HG03175 (cell line): Measurements from ENCODE around the gene UGT1A7.

Experiments
- ATAC-seq: cut with Tn5 transposase; IDR thresholded peaks from one replicate; pipeline ENCODE4 v1.9.1; 2021; ENCODE audit warnings: mild to moderate bottlenecking, moderate library complexity; ENCODE audit not compliant: unreplicated experiment

UGT1A7 gene

DNA sequence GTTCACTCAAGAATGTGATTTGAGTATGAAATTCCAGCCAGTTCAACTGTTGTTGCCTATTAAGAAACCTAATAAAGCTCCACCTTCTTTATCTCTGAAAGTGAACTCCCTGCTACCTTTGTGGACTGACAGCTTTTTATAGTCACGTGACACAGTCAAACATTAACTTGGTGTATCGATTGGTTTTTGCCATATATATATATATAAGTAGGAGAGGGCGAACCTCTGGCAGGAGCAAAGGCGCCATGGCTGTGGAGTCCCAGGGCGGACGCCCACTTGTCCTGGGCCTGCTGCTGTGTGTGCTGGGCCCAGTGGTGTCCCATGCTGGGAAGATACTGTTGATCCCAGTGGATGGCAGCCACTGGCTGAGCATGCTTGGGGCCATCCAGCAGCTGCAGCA is 78.3 kb downstream of the UGT1A7 start, which contains the start of gene UGT1A1:
UGT1A1 (plus strand) TSS at position 228 of the 400 bp plus-strand sequence; CDS start at position 246, 18 bp downstream.
- no peak for ATAC-seq

DNA sequence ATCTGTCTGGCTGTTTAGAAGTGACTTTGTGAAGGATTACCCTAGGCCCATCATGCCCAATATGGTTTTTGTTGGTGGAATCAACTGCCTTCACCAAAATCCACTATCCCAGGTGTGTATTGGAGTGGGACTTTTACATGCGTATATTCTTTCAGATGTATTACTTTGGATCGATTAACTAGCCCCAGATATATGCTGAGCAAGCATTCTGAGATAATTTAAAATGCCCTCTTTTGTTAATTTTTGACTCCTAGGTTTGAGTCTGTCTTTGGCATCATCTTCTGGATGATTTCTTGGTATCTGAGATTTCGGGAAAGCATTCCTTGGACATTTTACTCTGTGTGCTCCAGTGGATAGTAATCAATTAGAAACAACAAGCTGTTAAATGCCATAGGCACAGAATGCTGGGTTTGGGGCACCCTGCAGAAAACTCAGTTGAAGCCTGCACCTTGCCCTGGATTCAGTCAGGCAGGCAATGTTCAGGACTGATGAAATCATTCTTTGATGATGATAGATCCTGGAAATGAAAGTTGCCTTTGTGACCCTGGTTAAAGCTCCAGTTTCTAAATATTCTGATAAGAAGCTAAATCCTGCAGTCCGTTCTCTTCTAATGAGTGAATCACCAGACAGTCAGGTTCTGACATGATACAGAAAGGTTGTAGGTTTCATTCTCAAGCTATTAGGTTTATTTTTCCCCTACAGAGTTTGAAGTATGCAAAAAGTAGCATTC is 79.5 kb downstream of the UGT1A7 start:
- ATAC-seq: no peak

DNA sequence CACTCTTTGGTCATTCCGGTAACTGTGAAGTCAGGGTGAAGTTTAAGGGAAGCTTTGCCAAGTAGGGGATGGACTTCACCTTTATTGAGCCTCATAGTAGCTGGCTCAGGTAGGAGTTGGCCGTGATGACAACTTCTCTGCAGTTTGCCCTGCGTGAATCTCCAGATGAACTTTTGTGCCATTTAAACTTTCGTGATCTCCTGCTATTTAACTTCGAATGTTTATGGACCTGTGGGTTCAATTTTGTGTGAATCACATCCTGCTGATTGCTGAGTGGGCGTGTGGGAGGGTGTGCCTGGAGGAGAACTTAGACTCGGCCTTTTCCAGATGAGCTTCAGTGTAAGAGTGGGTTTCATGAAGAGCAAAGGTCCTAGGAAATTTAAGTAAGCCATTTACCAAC is 82.6 kb downstream of the UGT1A7 start:
- no peak for ATAC-seq

DNA sequence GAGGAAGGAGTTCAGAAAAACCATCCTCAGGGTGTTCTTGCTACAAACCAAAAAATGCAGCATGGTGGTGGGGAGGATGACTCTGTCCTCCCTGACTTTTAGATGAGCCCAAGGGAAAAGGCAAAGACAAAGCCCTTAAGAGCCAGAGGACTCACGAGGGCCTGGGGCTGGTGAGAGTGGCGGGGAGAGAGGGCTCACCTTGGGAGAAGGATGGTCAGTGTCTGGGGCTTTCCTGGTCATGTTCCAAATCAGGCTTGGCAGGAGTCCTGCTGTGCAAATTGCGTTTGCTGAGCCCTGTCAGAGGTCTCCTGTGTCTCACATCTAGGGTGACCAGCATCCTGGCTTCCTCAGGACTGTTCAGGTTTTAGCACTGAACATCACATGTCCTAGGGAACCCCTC is 83.1 kb downstream of the UGT1A7 start:
- ATAC-seq: no peak

DNA sequence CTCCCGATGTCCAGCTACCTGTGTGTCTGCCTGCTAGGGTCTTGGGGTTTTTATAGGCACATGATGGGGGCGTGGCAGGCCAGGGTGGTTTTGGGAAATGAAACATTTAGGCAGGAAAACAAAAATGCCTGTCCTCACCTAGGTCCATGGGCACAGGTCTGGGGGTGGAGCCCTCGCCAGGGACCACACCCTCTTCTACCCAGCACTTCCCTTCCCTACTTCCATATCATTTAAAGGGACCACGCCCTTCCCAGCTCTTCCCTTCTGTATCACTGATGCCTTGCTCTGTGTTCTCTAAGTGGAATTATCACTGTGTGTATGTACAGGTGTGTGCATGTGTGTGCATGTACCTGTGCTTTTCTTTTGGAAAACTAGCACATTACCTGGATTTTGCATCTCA is 84.7 kb downstream of the UGT1A7 start:
- ATAC-seq: no peak

DNA sequence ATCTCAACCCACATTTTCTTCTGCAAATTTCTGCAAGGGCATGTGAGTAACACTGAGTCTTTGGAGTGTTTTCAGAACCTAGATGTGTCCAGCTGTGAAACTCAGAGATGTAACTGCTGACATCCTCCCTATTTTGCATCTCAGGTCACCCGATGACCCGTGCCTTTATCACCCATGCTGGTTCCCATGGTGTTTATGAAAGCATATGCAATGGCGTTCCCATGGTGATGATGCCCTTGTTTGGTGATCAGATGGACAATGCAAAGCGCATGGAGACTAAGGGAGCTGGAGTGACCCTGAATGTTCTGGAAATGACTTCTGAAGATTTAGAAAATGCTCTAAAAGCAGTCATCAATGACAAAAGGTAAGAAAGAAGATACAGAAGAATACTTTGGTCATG is 86.4 kb downstream of the UGT1A7 start:
- no peak for ATAC-seq

DNA sequence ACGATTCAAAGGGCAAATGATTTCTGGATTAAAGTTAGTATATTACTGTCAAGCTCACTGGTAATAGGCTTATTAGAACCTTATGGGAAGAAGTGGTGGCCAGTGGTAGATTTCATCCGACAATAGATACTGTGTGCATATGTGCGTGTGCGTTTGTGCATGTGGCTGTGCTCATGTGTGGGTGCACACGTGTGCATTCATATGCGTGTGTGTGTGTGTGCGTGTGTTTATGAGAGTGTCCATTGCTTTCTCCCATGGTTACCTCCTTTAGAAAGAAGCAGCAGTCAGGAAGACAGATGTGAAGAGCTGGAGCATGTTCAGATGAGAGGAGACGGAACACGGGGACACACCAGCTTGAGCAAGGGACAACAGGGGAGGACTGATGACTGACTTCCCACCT is 87.6 kb downstream of the UGT1A7 start:
- no peak for ATAC-seq

DNA sequence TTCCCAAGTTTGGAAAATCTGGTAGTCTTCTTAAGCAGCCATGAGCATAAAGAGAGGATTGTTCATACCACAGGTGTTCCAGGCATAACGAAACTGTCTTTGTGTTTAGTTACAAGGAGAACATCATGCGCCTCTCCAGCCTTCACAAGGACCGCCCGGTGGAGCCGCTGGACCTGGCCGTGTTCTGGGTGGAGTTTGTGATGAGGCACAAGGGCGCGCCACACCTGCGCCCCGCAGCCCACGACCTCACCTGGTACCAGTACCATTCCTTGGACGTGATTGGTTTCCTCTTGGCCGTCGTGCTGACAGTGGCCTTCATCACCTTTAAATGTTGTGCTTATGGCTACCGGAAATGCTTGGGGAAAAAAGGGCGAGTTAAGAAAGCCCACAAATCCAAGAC is 90.5 kb downstream of the UGT1A7 start:
- ATAC-seq: no peak

DNA sequence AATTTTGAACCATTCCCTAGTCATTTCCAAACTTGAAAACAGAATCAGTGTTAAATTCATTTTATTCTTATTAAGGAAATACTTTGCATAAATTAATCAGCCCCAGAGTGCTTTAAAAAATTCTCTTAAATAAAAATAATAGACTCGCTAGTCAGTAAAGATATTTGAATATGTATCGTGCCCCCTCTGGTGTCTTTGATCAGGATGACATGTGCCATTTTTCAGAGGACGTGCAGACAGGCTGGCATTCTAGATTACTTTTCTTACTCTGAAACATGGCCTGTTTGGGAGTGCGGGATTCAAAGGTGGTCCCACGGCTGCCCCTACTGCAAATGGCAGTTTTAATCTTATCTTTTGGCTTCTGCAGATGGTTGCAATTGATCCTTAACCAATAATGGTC is 90.9 kb downstream of the UGT1A7 start:
- no peak for ATAC-seq

DNA sequence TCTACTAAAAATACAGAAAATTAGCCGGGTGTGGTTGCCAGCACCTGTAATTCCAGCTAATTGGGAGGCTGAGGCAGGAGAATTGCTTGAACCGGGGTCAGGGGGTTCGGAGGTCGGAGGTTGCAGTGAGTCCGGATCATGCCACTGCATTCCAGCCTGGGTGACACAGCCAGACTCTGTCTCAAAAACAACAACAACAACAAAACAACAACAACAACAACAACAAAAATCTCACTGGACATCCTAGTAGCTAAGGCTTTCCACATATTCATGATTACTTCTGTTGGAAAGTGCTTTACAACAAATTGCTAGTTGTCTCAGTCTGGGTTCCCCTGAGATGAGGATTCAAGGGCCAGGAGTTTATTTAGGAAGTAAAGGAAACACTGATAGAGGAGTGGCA is 92.2 kb downstream of the UGT1A7 start:
- no peak for ATAC-seq

DNA sequence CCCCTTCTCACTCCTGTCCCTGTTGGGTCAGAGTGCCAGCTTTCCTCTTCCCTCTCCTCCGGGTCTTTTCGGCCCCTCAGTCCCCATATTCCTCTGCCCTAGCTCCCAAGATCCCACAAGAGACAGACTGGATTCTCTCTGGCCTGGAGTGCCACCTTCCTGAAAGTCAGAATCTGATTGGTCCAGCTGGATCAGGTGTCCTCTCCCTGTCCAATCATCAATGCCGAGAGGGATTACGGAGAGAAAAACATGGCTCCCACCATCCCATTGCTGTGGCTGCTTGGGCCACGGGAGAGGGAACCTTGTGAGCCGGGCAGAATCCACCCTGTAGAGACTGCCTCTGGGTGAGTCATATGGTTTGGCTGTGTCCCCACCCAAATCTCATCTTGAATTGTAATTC is 93.7 kb downstream of the UGT1A7 start:
- no peak for ATAC-seq

DNA sequence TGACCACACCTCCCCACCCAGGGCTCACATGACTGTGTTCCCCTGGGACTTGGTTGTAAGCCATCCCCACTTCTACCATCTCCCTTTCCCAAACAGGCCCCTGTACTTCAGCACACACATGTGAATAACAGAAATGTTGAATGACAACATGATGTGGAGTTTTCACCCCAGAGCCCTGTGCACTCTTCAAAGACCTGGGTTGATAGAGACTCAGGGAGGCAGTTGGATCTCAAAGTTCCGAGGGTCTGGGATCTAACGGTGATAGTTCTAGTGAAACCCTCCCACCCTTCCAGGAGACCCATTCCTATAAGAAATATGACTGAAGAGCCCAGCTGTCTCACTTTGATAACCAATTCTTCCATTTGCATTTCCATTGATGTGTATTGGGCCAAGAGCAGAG is 96.3 kb downstream of the UGT1A7 start, which contains the start of gene MROH2A:
MROH2A (plus strand) TSS at position 301 of the 400 bp plus-strand sequence. CDS start 1,029 bp downstream, outside the sequence.
- no peak for ATAC-seq

DNA sequence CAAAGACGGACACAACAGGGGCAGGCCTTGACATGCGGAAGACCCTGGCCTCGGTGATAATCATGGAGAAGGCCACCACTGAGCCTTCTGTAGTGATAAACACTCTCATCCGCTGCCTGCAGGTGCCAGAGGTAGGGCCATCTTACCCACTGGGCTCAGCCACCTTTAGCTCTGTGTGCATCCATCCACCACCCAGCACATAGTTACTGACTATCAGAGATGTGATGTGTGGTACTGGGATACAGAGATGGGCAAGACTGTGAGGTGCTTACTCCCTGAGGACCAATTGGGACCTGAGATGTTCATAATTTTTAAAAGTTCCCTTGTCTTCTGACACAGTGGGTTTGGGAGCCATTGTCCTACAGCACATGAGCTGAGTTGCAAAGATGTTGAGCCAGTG is 98.0 kb downstream of the UGT1A7 start:
- no peak for ATAC-seq

DNA sequence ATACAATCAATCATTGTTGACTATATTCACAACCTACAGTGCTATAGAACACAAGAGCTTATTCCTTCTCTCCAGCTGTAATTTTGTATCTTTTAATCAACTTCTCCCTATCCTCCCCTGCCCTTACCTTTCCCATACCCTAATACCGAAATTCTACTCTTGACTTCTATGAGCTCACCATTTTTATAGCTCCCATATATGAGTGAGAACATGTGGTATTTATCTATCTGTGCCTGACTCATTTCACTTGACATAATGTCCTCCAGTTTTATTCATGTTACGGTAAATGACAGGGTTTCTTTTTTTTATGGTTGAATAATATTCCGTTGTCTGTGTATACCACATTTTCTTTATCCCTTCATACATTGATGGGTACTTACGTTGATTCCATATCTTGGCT is 99.1 kb downstream of the UGT1A7 start:
- ATAC-seq: no peak

DNA sequence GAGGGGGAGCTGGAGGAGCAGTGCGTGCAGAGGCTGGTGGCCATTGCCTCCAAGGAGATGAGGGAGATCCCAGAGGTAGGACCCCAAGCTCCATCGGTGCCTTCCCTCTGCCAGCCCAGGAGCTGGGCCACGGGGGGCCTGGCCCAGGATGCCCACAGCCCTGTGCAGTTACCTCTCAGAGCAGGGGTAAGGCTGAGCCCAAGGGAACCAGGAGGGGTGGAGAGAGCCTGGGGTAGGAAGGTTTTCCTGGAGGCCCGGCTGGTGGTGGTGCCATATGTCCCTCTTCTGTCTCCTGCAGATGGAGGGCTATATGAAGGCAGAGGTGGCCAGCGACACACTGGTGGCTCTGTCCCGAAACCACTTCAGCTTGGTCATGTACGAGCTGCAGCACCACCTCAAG is 107.9 kb downstream of the UGT1A7 start:
- no peak for ATAC-seq

DNA sequence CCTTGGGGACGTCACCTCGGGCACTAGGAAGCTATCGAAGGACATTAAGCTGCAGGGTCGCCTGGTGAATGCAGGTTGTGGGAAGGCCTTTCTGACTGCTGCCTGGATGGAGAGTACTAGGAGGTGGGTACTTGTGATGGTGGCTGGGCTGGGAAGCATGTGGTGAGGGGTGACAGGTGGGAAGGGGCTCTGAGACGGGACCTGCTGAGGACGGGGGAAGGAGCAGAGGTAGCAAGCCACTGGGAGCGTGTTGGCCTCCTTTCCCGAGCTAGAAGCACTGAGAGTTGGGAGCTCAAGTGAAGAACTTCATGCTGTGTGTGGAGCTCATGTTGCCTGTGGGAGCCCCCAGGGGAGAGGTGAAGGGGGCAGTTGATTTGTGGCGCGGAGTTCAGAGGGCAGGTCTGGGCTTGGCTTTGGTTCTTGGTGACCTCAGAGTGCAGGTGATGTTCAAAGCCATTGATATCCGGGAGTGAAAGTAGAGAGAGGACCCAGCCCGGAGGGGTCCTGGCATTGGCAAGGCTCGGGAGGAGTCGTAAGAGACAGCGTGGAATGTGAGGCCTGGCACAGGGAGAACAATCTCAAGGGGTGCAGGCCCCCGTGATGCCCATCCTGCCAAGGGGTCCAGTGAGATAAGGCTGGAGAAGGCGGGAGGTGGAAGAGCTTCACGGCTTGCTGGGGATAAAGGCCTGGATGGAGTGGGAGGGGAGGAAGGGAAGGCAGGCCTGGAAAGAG is 109.6 kb downstream of the UGT1A7 start:
- no peak for ATAC-seq

DNA sequence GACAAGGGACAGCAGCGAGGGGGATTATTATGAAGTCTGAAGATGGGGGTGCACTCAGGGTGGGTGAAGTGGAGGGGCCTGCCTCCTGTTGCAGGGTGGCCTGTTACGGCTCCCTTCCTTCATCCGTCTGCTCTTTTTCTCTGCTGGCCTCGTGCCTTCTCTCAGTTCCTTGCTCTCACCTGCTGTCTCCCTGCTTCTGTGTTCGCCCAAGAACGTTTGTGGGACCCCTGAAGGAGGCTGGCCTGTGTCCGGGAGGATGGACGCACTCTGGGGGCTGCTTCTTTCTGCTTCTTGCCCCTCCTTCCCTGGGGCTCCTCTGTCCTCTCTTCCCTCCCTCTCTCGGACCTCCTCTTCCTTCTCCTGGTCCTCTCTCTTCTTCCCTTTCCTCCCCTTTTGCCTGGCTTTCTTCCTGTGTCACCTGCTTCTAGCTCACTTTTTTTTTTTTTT is 110.2 kb downstream of the UGT1A7 start:
- no peak for ATAC-seq

DNA sequence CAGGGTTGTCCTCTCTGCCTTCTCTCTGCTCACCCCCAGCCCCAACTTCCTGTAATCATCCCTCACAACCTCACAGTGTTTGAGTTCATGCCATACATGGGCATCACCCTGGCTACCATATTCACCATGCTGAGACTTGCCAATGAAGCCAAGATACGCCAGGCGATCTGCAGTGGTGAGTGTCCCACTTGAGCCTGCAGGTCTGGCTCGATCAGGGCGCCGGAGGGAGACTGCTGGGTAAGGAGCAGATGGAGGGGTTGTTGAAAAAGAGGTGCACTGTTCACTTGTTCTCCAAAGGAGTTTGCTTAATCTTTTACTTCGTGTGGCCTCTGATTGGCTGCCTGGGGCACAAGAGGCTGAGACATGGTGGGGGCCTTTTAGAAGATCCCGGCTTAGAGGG is 111.0 kb downstream of the UGT1A7 start:
- no peak for ATAC-seq

DNA sequence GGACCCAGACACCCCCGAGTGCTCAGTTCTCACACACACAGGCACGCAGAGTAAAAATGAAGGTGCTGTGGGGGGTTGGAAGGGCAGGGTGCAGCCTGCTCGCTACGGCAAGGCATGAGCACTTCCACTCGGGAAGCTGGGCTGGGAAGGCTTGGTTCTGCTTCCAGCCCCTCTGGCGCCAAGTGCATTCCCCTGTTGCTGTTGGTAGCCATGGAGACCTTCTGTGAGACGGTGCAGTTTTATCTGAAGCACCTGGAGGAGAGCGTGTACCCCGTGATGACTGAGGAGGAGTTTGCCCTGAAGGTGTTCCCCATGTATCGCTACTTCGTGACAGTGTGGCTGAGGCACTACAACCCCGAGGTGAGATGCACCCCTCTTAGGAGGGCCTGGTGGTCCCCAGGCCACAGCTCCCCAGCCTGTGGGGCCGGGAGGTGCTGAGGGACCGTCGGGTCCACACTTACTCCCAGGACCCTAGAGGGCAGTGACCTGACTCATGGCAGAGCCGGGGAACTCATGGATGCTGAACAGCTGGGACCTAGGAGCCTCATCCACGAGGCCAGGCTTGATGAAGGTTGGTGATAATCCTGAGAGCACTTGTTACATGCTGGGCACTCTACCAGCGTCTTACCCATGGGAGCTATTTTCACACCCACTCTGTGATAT is 111.9 kb downstream of the UGT1A7 start:
- no peak for ATAC-seq

DNA sequence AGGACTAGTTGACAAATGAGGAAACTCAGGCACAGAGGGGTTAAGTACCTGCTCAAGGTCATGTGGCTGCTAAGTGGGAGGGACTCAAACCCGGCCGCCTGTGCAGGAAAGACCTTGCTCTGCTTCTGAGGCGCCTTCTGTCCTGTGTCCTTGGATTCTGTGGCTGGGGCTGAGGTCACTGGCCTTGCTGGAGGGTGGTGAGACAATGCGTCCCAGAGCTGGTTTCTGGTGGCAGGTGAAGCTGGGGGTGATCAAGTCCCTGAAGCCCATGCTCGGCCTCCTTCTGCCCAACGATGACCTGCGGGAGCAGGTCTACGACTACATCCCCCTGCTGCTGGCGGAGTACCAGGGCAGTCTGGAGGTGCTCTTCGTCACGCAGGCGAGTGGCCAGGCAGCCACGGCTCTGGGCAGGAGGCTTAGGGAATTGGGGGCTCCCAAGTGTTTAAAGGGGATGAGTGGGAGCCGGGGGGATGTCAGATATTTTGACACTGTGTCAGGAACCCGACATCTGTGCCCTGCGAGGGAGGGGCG is 112.5 kb downstream of the UGT1A7 start:
- ATAC-seq: no peak

DNA sequence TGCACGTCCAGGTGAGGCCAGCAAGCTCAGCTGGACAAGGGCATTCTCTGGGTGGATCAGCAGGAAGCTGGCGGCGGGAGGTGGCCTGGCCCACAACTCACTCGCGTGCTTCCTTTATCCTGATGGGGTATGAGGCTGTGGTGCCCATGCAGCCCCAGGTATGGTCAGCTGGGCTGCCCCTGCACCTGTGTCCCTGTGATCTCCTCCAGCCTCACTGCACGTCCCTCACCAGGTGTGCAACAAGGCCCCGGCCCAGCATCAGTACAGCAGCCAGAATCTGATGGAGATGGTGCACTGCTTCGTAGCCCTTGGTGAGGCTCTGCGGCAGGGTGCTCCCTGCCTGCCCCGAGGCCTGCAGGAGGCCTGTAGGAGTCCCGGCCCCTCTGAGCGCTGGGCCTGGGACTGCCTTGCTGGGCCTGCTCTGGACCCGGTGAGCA is 114.1 kb downstream of the UGT1A7 start:
- no peak for ATAC-seq
